ENCODE data around the gene GIN1. TPM values are rescaled to one million over a fixed set of nuclear protein-coding genes. Genes with fewer than 3 reads are reported as not detected.

GIN1 gene
- total and polyA plus RNA-seq, 5 donors from 2014 or later: 2.3 to 12.7 (median 9.1) TPM

DNA sequence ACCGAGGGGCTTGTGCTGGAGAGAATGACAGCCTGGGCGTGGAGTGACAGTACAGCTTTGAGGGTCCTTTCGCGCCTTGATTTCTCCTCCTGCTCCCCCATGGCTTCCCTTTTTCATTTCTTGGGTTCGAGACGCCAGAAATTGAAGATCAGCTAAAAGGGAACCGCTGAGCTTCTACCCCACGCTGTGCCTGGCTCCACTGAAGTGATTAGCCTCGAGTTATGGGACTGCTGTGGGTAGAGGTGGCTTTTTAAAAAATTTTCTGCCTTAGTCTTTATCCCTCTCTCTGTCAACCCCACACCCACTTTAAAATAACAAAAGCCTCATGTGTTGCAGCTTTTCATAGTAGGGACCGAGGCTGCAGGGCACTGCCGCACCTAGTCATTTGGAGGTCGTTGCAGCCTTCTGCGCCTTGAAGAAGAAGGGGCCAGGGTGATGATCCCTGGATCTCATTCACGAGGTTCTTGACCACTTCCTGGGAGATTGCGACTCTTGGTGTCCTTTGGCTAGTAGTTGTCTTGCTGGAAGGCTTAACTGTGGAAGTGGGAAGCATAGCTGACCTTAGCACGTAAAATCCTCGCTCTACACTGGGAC is 766 bp upstream of the GIN1 start:
- Histone ChIP-seq H3K9me3 (ENCODE audit: control insufficient read depth in 2 of 2, low read length in 2 of 2) (no peaks in the 10 kb centered on the region), H3K36me3 (ENCODE audit: control insufficient read depth, insufficient read depth, low read length) (no peaks in the 10 kb centered on the region), H3K4me3 (ENCODE audit: low read depth, low read length) (peak overlapping the region; percentile 96), H3K4me1 (ENCODE audit: control insufficient read depth, insufficient read depth, low read length, poor library complexity, severe bottlenecking) (peaks cover 38% of the 10 kb centered on the region), H3K27ac (ENCODE audit: insufficient read depth, low read length, poor library complexity, severe bottlenecking) (peak overlapping the region; percentile 92), H3K27me3 (ENCODE audit: control insufficient read depth, insufficient read depth, low read length) (no peaks in the 10 kb centered on the region)
- Mint-ChIP-seq H3K4me1 (peaks cover 24 to 70% (median 60%) of the 10 kb centered on the region in 4 donors), H3K27me3 (peaks cover 6% of the 10 kb centered on the region), H3K27ac (peak overlapping the region; percentile 97 to 100 (median 99)), H3K9me3 (peaks cover 0 to 2% (median 0%) of the 10 kb centered on the region in 7 donors), H3K36me3 (no peaks in the 10 kb centered on the region), H3K4me3 (peak overlapping the region; percentile 97 to 99 (median 98))
- ATAC-seq (ENCODE audit: low read depth in 2 of 2) (no peak), DNase-seq (peak in 1 of 3 donors; percentile 29)

DNA sequence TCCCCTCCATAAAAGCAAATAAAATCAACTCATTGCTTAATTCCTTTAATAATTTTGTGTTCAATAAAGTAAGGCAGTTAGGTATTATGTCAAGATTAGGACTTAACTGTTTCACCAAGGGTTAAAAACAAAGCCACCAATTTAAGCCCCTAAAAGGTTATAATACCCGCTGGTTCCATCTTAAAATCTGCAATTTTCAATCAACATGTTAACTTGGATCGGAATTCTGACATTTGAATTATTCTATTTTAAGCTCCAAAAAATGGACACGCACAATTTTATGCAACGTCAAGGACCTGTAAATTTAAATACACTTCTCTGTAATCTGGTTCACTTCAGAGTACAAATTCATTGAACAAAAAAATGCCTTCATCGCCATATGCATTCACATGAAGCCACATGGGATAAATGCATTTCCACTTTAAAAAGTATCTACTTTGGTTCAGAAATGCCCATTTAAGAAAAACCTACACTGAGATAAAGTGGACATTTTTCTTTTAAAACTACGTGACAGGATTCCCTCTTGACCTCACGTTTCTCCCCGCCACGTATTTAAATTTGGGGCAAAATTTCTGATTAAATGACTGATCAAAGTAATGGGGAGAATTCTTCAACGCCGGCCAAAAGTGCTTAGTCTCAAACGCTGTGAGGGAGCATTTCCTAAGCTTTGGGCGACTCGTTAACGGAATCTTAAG is 721 bp downstream of the GIN1 start:
- Histone ChIP-seq H3K4me1 (ENCODE audit: control insufficient read depth, insufficient read depth, low read length, poor library complexity, severe bottlenecking) (peaks cover 31% of the 10 kb centered on the region), H3K27me3 (ENCODE audit: control insufficient read depth, insufficient read depth, low read length) (no peaks in the 10 kb centered on the region), H3K4me3 (ENCODE audit: low read depth, low read length) (peak overlapping the region; percentile 96), H3K27ac (ENCODE audit: insufficient read depth, low read length, poor library complexity, severe bottlenecking) (peak overlapping the region; percentile 92), H3K36me3 (ENCODE audit: control insufficient read depth, insufficient read depth, low read length) (no peaks in the 10 kb centered on the region), H3K9me3 (ENCODE audit: control insufficient read depth in 2 of 2, low read length in 2 of 2) (no peaks in the 10 kb centered on the region)
- H3K27ac Mint-ChIP-seq: peak overlapping the region; percentile 97 to 100 (median 99)
- H3K9me3 Mint-ChIP-seq: peaks cover 0 to 1% (median 0%) of the 10 kb centered on the region in 7 donors
- peak in 1 of 3 donors; percentile 63 for DNase-seq
- peaks cover 6% of the 10 kb centered on the region for H3K27me3 Mint-ChIP-seq
- ATAC-seq (ENCODE audit: low read depth in 2 of 2): no peak
- H3K36me3 Mint-ChIP-seq: peaks cover 5% of the 10 kb centered on the region
- H3K4me1 Mint-ChIP-seq: peaks cover 29 to 66% (median 51%) of the 10 kb centered on the region in 4 donors
- peak overlapping the region; percentile 97 to 99 (median 98) for H3K4me3 Mint-ChIP-seq

DNA sequence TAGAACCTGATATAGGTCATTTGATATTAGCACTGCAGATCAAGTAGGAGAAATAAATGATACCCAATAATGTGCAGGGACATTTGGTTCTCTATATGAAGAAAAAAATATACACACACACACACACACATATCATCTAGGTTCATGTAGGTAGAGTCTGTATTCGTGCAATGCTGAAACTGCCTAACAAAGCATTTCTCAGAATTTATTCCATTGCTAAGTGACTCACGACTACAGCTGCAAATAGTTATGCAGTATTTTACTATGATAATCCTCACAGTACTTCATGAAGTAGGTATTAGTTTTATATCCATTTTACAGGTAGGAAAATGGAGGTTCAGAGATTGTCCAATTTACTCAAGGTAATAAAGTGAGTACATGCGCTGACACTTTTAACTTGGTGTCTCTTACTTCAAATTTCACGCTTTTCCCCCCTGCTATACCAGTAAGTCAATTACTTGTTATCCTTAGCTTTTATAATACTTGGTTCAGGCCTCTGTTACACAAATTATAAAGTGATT is 2.4 kb downstream of the GIN1 start:
- Histone ChIP-seq H3K4me3 (ENCODE audit: low read depth, low read length) (no peak overlapping the region), H3K4me1 (ENCODE audit: control insufficient read depth, insufficient read depth, low read length, poor library complexity, severe bottlenecking) (peaks cover 29% of the 10 kb centered on the region), H3K9me3 (ENCODE audit: control insufficient read depth in 2 of 2, low read length in 2 of 2) (no peaks in the 10 kb centered on the region), H3K27me3 (ENCODE audit: control insufficient read depth, insufficient read depth, low read length) (no peaks in the 10 kb centered on the region), H3K27ac (ENCODE audit: insufficient read depth, low read length, poor library complexity, severe bottlenecking) (no peak overlapping the region), H3K36me3 (ENCODE audit: control insufficient read depth, insufficient read depth, low read length) (no peaks in the 10 kb centered on the region)
- Mint-ChIP-seq H3K27ac (no peak overlapping the region), H3K4me3 (peak overlapping the region in 1 of 4 donors; percentile 20), H3K36me3 (peaks cover 5% of the 10 kb centered on the region), H3K4me1 (peaks cover 28 to 58% (median 50%) of the 10 kb centered on the region in 4 donors), H3K27me3 (peaks cover 6% of the 10 kb centered on the region), H3K9me3 (peaks cover 0 to 3% (median 0%) of the 10 kb centered on the region in 7 donors)
- DNase-seq (peak in 1 of 3 donors; percentile 36), ATAC-seq (ENCODE audit: low read depth in 2 of 2) (no peak)

DNA sequence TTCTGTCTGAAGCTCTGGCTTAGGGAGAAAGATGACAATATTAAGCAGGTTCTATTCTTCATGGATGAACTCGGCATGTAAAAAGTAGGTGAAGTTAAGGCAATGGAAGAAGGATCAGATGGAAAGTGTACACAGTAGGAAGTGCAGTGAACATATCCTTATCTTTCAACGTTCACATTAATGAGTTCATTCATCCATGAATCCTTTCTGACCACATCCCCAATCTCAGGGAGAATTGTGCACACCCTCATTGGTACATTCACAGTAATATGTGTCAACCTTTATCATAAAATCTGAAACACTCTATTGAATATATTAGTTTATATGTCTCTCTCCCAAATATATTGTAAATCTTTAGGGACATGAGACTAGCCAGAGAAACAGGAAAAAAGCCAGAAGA is 5.5 kb downstream of the GIN1 start:
- peaks cover 24% of the 10 kb centered on the region for H3K4me1 ChIP-seq (ENCODE audit: control insufficient read depth, insufficient read depth, low read length, poor library complexity, severe bottlenecking)
- no peak overlapping the region for H3K27ac ChIP-seq (ENCODE audit: insufficient read depth, low read length, poor library complexity, severe bottlenecking)
- H3K36me3 Mint-ChIP-seq: peaks cover 5% of the 10 kb centered on the region
- no peak overlapping the region for H3K27ac Mint-ChIP-seq
- peak overlapping the region in 1 of 4 donors; percentile 19 for H3K4me3 Mint-ChIP-seq
- DNase-seq: no peak
- peaks cover 0 to 4% (median 0%) of the 10 kb centered on the region in 7 donors for H3K9me3 Mint-ChIP-seq
- no peaks in the 10 kb centered on the region for H3K27me3 ChIP-seq (ENCODE audit: control insufficient read depth, insufficient read depth, low read length)
- no peaks in the 10 kb centered on the region for H3K36me3 ChIP-seq (ENCODE audit: control insufficient read depth, insufficient read depth, low read length)
- ATAC-seq (ENCODE audit: low read depth in 2 of 2): no peak
- H3K4me3 ChIP-seq (ENCODE audit: low read depth, low read length): no peak overlapping the region
- H3K9me3 ChIP-seq (ENCODE audit: control insufficient read depth in 2 of 2, low read length in 2 of 2): no peaks in the 10 kb centered on the region
- no peaks in the 10 kb centered on the region for H3K27me3 Mint-ChIP-seq
- H3K4me1 Mint-ChIP-seq: peaks cover 40 to 63% (median 44%) of the 10 kb centered on the region in 4 donors

DNA sequence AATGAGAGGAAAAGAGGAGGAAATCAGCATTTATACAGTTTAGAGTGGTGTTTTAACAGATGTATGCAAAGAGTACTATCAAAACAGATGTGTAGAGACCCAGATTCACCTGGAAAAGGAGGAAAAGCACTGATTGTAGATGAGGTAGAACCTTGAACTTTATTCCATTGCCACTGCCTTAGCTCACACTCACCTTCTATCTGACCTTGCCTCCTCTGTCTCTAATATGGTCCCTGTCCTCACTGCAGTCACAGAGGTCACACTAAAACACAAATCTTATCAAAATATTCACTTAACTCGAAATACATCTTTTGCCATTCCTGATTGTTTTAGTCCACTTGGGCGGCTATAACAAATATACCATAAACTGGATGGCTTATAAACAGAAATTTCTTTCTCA is 7.0 kb downstream of the GIN1 start:
- Histone ChIP-seq H3K9me3 (ENCODE audit: control insufficient read depth in 2 of 2, low read length in 2 of 2) (no peaks in the 10 kb centered on the region), H3K27me3 (ENCODE audit: control insufficient read depth, insufficient read depth, low read length) (no peaks in the 10 kb centered on the region), H3K36me3 (ENCODE audit: control insufficient read depth, insufficient read depth, low read length) (peaks cover 3% of the 10 kb centered on the region), H3K4me1 (ENCODE audit: control insufficient read depth, insufficient read depth, low read length, poor library complexity, severe bottlenecking) (peaks cover 13% of the 10 kb centered on the region), H3K4me3 (ENCODE audit: low read depth, low read length) (no peak overlapping the region), H3K27ac (ENCODE audit: insufficient read depth, low read length, poor library complexity, severe bottlenecking) (no peak overlapping the region)
- Mint-ChIP-seq H3K27ac (peak overlapping the region; percentile 5 to 63 (median 59)), H3K9me3 (peaks cover 0 to 3% (median 0%) of the 10 kb centered on the region in 7 donors), H3K36me3 (peaks cover 13% of the 10 kb centered on the region), H3K4me3 (no peak overlapping the region), H3K4me1 (peaks cover 29 to 55% (median 39%) of the 10 kb centered on the region in 4 donors), H3K27me3 (no peaks in the 10 kb centered on the region)
- no peak for DNase-seq
- no peak for ATAC-seq (ENCODE audit: low read depth in 2 of 2)

DNA sequence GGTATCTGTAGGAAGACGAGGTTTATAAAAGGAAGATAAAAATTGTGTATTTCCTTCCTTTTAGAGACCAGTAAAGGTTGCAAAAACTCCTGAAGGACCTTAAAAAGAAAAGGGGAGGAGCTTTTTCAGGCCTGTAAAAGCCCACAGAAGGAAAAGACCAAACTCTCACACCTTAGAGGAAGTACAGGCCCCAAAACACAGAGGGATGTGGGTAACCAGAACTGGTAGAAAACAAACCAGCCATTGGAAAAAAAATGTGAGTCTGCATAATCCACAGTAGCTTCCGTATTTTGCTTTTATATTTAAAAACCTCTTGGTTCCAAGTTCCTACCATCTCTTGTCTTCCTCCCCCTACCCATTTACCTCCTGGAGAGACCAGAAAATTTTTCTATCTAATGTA is 8.5 kb downstream of the GIN1 start:
- H3K9me3 Mint-ChIP-seq: peaks cover 0 to 3% (median 0%) of the 10 kb centered on the region in 7 donors
- no peaks in the 10 kb centered on the region for H3K27me3 Mint-ChIP-seq
- H3K36me3 Mint-ChIP-seq: peaks cover 22% of the 10 kb centered on the region
- H3K4me1 ChIP-seq (ENCODE audit: control insufficient read depth, insufficient read depth, low read length, poor library complexity, severe bottlenecking): peaks cover 13% of the 10 kb centered on the region
- peak; percentile 45 to 67 for ATAC-seq (ENCODE audit: low read depth in 2 of 2)
- peak overlapping the region; percentile 22 for H3K4me3 ChIP-seq (ENCODE audit: low read depth, low read length)
- DNase-seq: peak in 2 of 3 donors; percentile 35 to 58
- H3K27me3 ChIP-seq (ENCODE audit: control insufficient read depth, insufficient read depth, low read length): no peaks in the 10 kb centered on the region
- peaks cover 10% of the 10 kb centered on the region for H3K36me3 ChIP-seq (ENCODE audit: control insufficient read depth, insufficient read depth, low read length)
- H3K9me3 ChIP-seq (ENCODE audit: control insufficient read depth in 2 of 2, low read length in 2 of 2): no peaks in the 10 kb centered on the region
- H3K27ac ChIP-seq (ENCODE audit: insufficient read depth, low read length, poor library complexity, severe bottlenecking): peak overlapping the region; percentile 18
- peaks cover 26 to 49% (median 43%) of the 10 kb centered on the region in 4 donors for H3K4me1 Mint-ChIP-seq
- H3K27ac Mint-ChIP-seq: peak overlapping the region; percentile 53 to 96 (median 79)
- peak overlapping the region in 2 of 4 donors; percentile 3 to 64 for H3K4me3 Mint-ChIP-seq

DNA sequence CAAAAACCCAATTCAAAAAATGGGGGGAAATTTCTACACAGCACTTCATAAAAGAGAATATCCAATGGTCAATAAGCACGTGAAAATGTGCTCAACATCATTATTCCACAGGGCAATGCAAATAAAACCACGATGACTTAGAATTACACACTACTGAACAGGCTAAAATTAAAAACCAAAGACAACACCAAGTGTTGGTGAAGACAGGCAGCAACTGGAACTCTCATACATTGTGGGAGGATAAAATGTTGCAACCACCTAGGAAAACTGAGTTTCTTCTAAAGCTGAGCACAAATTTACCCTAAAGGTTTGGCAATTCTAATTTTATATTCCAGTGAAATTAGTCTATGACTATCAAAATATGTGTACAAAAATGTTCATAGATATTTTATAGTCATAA is 9.5 kb downstream of the GIN1 start:
- DNase-seq (no peak), ATAC-seq (ENCODE audit: low read depth in 2 of 2) (no peak)
- peaks cover 20% of the 10 kb centered on the region for H3K36me3 Mint-ChIP-seq
- H3K4me1 Mint-ChIP-seq: peaks cover 24 to 47% (median 43%) of the 10 kb centered on the region in 4 donors
- no peaks in the 10 kb centered on the region for H3K27me3 ChIP-seq (ENCODE audit: control insufficient read depth, insufficient read depth, low read length)
- H3K4me3 Mint-ChIP-seq: no peak overlapping the region
- no peak overlapping the region for H3K27ac Mint-ChIP-seq
- H3K36me3 ChIP-seq (ENCODE audit: control insufficient read depth, insufficient read depth, low read length): peaks cover 10% of the 10 kb centered on the region
- no peaks in the 10 kb centered on the region for H3K27me3 Mint-ChIP-seq
- H3K4me3 ChIP-seq (ENCODE audit: low read depth, low read length): no peak overlapping the region
- peaks cover 13% of the 10 kb centered on the region for H3K4me1 ChIP-seq (ENCODE audit: control insufficient read depth, insufficient read depth, low read length, poor library complexity, severe bottlenecking)
- H3K9me3 ChIP-seq (ENCODE audit: control insufficient read depth in 2 of 2, low read length in 2 of 2): no peaks in the 10 kb centered on the region
- peaks cover 0 to 3% (median 0%) of the 10 kb centered on the region in 7 donors for H3K9me3 Mint-ChIP-seq
- H3K27ac ChIP-seq (ENCODE audit: insufficient read depth, low read length, poor library complexity, severe bottlenecking): no peak overlapping the region
